Measurements from ENCODE around the gene NONO. TPM values are rescaled to one million over a fixed set of nuclear protein-coding genes. Genes with fewer than 3 reads are reported as not detected.

NONO gene
- total RNA-seq, 1 donor from 2014 or later = 444 TPM

Other genes starting within 250 kb of the NONO start
- 43.9 and 47.0 TPM in 2 replicates for gene SNX12, start 215.3 kb upstream of the NONO start, total RNA-seq
- gene FOXO4, start 187.8 kb upstream of the NONO start, total RNA-seq = 11.0 and 11.3 TPM in 2 replicates
- 25.9 and 39.8 TPM in 2 replicates for gene CXorf65, start 176.9 kb upstream of the NONO start, total RNA-seq
- 739 and 752 TPM in 2 replicates for gene IL2RG, start 172.1 kb upstream of the NONO start, total RNA-seq
- gene MED12, start 165.0 kb upstream of the NONO start, total RNA-seq = 74.6 and 87.2 TPM in 2 replicates
- 2.3 and 3.1 TPM in 2 replicates for gene NLGN3, start 138.8 kb upstream of the NONO start, total RNA-seq
- not detected in 2 replicates for gene GJB1, start 60.4 kb upstream of the NONO start, total RNA-seq
- 13.5 and 16.3 TPM in 2 replicates for gene ZMYM3, start 29.5 kb upstream of the NONO start, total RNA-seq
- 5.3 and 6.2 TPM in 2 replicates for gene ITGB1BP2, start 18.1 kb downstream of the NONO start, total RNA-seq
- gene TAF1, start 82.7 kb downstream of the NONO start, total RNA-seq = 40.9 and 47.2 TPM in 2 replicates
- 309 and 317 TPM in 2 replicates for gene OGT, start 249.5 kb downstream of the NONO start, total RNA-seq